Activated gamma-delta T cell treated with anti-CD3 and anti-CD28 coated beads, Interleukin-2, amount 50 U/mL, for 16 hours (primary cell): ENCODE data around the gene TDRD6.

Experiments used
- DNase-seq: peaks from one replicate; pipeline ENCODE4 v3.0.0-alpha.2; 2020; ENCODE audit warnings: low read depth

Gene TDRD6

DNA sequence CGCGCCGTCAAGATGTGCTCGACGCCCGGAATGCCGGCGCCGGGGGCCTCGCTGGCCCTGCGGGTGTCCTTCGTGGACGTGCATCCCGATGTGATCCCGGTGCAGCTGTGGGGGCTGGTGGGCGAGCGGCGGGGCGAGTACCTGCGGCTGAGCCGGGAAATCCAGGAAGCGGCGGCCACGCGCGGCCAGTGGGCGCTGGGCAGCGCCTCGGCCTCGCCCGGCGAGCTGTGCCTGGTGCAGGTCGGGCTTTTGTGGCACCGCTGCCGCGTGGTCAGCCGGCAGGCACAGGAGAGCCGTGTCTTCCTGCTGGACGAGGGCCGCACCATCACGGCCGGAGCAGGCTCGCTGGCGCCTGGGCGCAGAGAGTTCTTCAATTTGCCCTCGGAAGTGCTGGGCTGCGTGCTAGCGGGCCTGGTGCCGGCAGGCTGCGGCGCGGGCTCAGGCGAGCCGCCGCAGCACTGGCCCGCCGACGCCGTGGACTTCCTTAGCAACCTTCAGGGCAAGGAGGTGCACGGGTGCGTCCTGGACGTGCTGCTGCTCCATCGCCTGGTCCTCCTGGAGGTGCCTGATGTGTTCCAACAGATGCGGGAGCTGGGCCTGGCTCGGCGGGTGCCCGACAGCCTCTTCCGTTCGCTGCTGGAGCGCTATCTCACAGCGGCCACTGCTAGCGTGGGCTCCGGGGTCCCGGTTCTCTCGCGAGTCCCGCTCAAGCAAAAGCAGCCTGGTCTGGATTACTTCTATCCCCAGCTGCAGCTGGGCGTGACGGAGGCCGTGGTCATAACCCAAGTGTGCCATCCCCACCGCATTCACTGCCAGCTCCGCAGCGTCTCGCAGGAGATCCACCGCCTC lies 656 bp downstream of the TDRD6 start:
- no peak for DNase-seq

DNA sequence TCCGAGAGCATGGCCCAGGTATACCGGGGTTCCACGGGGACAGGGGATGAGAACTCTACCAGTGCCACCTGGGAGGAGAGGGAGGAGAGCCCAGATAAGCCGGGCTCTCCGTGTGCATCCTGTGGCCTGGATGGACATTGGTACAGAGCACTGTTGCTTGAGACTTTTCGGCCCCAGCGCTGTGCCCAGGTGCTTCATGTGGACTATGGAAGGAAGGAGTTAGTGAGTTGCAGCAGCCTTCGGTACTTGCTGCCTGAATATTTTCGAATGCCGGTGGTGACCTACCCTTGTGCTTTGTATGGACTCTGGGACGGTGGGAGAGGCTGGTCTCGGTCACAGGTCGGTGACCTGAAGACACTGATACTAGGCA lies 1.3 kb downstream of the TDRD6 start:
- DNase-seq: no peak

DNA sequence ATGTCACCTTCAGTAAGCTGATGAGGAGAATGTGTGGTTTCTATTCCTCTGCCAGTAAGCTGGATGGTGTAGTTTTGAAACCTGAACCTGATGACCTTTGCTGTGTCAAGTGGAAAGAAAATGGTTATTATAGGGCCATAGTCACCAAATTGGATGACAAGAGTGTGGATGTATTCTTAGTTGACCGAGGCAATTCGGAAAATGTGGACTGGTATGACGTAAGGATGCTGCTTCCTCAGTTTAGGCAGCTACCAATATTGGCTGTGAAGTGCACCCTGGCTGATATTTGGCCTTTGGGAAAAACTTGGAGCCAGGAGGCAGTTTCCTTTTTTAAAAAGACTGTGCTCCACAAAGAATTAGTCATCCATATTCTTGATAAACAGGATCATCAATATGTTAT lies 2.0 kb downstream of the TDRD6 start:
- DNase-seq: no peak

DNA sequence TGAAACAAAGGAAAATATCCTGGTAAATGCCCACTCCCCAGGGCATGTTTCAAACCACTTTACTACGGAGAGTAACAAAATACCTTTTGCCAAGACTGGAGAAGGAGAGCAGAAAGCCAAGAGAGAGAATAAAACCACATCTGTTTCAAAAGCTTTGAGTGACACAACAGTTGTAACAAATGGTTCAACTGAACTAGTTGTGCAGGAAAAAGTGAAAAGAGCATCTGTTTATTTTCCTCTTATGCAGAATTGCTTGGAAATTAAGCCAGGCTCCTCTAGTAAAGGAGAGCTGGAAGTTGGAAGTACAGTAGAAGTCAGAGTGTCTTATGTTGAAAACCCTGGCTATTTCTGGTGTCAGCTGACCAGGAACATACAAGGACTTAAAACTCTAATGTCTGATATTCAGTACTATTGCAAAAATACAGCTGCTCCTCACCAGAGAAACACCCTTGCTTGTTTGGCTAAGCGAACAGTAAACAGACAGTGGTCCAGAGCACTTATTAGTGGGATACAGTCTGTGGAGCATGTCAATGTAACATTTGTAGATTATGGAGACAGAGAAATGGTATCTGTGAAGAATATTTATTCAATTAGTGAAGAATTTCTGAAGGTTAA lies 2.6 kb downstream of the TDRD6 start:
- DNase-seq: no peak

DNA sequence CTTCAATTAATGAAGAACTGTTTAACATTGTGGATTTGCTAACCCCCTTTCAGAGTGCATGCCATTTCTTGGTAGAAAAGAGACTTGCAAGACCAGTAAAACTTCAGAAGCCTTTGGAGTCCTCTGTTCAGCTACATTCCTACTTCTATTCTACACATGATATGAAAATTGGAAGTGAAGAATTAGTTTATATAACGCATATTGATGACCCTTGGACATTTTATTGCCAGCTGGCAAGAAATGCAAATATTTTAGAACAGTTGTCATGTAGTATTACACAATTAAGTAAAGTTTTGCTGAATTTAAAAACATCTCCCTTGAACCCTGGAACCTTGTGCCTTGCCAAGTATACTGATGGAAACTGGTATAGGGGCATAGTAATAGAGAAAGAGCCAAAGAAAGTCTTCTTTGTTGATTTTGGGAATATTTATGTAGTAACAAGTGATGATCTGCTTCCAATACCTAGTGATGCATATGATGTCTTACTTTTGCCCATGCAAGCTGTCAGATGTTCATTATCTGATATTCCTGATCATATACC lies 3.3 kb downstream of the TDRD6 start:
- no peak for DNase-seq

DNA sequence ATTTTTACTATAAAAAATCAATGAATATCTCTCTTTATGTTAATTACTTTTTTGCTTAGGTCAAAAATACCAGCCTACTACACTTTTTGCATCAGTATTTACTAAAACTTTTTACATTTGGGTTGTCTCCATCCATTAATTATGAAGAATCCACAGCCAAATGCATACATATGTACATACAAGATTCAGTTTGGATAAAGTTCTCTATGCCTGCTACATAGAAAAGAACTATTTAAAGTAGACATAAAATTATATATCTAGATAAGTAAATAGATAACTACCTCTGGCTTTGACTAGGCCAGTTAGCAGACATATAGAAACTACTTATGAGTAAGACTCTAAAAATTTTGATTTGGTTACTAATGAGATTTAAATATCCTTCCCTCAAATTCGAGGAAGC lies 12.3 kb downstream of the TDRD6 start:
- no peak for DNase-seq

DNA sequence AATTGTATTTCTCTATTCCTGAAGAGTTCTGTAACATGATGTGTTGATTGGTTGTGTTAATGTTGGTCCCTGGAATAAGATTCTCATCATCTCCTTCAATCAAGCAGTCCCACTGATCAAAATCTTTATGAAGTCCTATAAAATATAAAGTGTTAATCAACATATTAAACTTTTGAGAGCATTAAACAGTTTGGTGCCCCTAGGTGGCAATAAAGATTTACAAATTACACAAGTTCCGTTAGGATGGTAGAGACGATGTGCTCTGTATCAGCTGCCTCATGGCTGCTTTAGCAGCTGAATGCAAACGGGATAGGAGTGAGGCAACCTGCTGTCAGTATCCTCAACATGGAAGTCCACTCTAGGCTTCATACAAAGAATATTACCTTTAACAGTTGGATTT lies 16.9 kb downstream of the TDRD6 start:
- no peak for DNase-seq

DNA sequence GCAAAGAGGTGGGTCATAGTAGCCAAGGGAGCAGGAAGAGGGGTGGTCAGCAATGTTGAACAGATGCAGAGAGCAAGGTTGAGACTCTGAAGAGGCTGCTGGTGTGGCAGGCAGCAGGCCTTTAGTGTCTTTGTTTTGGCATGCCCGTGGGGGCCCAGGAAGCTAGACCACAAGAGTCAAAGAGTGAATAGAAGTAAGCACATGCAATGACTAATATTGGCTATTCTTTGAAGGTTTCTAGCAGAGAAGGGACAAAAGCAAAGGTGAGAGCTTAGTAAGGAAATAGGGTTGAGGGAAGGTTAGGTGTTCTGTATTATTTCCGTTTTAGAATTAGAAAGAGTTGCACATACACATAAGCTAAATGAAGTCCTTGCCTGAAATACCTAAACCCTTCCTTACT lies 18.8 kb downstream of the TDRD6 start:
- no peak for DNase-seq

DNA sequence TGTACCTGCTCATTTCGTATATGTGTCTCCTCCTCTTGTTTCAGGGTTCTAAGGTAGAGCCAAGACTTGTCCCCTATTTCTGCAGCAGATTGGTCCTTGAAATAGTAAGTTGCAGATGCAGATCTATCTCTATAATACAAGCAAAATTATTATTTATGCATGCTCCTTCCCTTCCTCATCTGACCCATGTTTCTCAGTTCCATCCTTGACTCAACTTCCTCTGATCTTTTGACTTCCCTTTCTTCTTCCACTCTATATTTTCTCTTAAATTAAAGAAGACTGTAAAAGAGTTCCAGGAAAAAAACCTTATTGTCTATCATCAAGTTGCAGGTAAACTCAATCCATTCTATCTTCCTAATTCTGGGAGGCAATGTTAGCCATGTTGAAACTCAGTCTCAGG lies 23.8 kb downstream of the TDRD6 start:
- DNase-seq: no peak

DNA sequence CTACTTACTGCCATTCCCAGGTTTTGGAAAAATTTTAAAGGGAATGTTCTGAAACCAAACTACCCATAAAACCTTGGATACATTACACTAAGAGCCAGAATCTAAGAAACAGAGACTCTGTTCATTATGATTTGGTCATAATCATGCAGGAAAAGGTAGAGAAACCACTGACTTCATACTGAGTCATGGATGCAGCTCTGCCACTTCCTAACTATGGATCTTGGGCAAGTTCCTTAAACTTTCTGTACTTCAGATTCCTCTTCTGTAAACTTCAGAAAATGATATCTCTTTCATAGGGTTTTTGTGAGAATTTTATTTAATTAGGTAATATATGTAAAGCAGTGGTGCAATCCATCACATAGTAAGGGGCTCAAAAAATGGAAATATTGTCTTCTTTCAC lies 27.5 kb downstream of the TDRD6 start:
- DNase-seq: no peak

DNA sequence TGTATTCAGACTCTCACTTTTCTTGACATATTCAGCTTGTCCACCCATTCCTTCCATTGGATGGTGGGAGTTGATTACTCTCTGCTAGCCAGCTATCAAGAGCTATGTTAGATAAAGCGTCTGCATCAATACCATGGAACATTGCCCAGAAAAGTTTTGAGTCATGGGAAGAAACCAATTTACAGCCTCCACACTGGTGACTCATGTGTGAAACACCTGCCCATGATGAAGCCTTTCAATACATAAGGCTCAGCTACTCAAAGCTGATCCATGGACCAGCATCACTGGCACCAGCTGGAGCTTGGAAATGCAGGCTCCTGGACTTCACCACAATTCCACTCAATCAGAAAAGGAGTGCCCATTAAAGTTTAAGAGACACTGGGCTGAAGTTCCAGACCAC lies 31.4 kb downstream of the TDRD6 start:
- no peak for DNase-seq

DNA sequence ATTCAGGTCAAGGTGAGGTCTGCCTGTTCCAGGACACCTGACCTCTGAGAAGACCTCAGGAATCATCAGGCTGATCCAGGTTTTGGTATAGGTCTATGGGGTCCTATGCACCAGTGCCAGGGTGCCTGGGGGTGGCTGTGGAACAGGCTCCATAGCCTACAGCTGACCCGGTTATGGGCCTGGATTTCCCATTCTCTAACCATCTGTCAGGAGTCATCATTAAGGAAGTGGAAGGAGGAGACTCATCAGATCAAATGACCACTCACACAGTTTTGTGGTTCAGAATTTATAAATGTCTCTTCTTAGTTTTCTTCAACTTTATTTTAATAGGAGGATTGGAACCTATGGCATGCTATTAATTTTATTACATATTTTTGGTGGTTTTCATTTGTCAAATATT lies 32.7 kb downstream of the TDRD6 start:
- no peak for DNase-seq

DNA sequence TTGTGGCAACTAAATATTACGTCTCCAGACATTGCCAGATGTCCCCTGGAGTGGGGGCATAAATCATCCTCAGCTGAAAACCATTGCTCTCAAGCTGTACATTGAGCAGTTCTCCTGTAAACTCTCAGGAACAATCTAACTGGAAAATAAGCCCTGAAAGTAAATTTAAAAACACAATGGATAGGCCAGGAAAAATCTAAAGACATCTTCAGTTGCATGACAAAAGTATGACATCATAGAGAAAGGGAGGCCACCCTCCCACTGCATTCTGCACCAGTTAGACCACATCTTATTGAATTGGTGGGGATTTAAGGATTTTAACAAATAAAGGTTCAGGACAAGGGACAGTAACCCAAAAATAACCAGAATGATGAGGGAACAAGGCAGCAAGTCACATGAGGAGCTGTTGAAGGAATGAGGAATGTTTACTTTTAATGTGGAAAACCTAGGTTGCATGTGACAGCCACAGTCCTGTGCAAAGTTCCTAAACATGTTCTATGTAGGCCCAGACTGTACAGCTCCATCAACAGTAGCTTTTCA lies 42.2 kb downstream of the TDRD6 start:
- DNase-seq: no peak

DNA sequence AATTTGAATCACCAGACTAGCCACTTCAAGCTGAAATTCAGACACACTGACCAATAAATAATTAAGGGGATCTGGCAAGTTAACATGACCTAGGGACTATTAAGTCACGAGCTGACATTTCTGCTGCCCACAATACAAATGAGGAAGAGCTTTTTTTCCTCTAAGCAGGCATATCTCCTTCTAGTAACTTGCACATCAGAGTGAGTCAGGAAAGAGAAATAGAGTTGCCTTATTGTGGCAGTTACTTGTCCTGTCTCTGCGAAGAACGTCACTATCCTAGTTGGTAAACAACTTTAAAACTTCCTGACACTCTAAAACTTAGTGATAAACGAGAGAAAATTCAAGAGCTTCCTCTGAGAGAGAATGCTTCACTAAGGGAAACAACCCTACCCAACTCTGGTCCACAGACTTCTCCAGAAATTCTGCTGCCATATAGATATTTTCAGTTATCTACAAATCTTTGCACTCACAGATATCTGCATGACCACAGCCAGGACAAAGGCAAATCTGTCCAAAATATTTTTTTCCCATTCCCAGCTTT lies 43.3 kb downstream of the TDRD6 start:
- DNase-seq: no peak

DNA sequence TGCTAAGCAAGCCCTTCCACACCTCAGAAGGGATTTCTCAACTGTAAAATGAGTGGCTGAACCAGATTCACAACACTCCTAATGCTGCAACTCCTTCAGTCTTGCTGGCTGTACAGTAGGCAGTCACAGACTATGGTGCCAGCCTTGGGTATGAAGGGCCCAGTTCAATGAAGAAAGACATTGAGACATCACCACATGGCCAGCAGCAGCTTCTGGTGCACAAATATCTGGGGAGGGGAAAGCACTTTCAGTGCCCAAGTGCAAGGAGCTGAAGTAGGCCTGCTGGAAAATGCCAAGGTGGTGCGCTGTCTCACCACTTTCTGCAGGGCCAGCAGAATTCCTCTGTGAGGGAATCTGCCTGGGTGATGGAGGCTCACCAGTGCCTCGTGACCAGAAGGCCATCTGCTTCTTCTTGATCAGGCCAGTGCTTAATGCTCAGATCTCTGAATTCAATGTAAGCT lies 45.7 kb downstream of the TDRD6 start:
- DNase-seq: no peak

DNA sequence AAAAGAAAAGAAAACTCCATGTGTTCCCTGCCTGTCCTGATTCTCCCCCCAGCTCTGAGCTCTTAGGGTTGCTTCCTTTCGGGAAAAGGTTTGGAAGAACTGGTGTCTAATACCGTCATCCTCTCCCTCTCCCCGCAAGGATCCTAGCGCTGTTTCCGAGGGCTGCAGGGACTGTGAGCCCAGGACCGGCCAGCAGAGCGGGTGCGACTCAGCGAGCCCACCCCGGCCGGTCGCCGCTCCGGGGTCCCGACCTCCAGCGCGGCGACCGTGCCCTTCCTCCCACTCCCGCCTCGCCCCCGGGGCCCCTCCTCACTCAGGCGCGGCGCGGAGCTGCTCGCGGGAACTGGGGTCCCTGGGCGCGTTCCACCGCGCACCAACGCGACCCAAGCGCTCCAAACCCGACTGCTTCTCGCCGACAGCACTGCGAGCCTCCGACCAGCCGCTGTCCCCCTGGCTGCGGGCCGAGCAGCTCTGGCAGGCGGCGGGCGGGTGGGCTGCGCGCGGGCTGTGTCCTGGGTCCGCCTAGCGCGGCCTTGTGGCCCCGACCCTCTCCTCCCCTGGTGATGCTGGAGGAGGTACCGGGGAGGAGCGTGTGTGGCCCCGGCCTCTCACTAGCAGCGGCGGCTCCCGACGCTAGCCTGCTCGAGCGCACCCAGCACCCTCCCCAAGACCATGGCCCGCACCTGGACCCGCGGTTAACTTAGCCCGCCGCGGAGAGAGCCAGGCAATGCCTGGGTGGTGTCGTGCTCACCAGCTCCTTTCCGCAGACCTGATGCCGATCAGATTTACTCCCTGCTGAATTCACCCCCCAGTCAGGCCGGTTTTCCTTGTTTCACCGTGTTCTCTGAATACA lies 47.4 kb downstream of the TDRD6 start, which contains the start of gene PLA2G7:
TSS of gene PLA2G7 (minus strand) at position 509 of the 853 bp plus-strand sequence. CDS start 12,484 bp downstream, outside the sequence.
- DNase-seq: no peak

DNA sequence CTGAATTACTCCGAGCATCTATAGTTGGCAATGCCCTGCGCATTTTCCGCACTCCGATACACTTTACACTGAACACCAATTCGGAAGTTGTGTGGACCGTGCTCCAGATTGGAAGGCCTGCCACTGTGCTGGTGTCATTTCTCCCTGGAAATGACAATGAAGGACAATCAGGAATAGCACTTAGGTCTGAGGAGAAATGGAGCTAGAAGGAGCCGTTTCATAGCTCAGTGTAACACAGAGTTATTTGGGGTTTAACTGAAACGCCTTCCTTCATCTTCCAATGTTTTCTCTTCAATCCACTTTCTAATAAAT lies 48.0 kb downstream of the TDRD6 start:
- DNase-seq: no peak

DNA sequence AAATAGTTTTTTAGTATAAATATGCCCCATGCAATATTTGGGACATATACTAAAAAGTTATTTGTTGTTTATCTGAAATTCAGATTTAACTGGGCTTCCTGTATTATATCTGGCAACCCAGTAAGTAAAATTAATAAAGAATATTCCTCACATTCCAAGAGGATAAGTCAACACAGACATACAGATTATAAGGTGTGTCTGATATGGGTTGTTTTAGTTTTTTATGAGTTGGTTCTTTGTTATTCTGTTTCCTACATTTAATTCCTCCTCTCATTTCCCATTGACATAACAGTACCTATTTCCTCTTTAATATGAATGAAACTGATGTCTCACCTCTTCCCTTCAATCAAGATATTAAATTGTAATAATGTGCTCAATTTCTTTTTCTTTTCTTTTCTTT lies 49.2 kb downstream of the TDRD6 start:
- no peak for DNase-seq

DNA sequence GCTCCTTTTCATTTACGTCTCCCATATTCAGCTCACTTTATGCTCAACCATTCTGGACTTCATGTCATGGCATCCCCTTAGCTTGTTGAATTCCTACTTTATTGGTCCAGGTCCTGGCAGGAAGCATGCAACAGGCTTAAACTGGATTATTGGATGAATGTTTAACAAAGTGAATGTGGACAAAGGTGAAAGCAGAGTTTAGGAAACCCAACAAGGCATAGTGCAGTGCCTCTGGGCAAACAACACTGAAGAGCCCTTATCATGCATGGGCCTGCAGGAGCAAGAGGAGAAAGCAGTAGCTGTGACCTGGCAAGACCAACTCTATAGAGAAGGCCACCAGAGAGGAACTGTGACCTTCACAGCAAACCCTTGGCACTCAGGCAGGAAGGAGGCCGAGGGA lies 53.8 kb downstream of the TDRD6 start:
- DNase-seq: no peak

DNA sequence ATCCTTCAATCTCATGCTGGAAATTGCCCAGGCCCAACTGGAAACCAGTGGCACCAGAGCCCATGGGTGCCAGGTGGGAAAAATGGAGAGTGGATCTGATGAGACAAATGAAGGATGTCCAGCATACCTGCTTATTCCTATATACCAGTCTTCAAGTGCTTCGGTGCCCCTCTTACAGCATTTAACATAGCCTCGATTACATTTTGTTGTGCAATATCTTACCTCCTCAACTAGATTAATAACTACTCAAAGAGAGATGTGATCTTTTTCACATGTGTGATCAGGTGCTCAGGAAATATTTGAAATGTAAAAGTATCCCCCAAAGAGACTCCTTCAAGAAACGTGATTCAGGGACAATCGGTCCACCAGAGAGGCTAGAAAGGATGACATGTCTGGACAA lies 54.2 kb downstream of the TDRD6 start:
- no peak for DNase-seq

DNA sequence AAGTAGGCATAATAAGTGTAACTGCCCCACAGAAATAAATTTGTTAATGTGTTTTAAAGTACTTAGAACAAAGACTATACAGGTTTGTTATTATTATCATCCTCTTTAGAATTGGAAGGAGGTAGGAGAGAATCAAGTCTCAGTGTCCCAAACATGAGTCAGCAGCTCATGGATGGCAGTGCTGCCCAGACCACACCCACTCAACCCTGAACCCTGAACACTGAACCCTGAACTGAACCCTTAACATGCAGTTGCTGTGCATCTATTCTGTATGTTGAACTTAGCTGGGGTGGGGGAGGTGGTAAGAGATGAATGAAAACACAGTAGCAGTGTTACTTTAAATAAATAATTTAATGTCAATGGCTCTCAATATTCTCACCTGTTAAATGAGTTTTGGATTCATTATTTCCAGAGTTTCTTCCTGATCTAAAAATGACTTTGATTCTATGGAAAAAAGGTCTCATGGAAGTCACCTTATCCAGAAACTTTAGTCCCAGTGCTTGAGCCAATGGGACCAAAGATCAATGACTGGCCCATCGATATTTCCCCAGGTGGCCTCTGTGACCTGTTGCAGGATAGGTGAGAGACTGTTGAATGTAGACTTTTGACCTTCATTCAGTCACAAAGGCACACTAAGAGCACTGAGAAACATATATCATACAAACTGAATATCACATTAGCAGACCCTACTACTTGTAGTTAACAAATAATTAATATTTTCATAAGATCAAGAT lies 55.9 kb downstream of the TDRD6 start:
- no peak for DNase-seq
